ENCODE measurements around the gene HS3ST2.

HS3ST2 gene

GRCh38 chr16:22871861-22872260, 57.9 kb downstream of the HS3ST2 start:
- no peak for TF ChIP-seq CTCF (IDR thresholded peaks at IDR 0.05; ENCODE audit: insufficient read depth, low read depth, low read length, missing control alignments)
- no peak for DNase-seq (ENCODE audit: low read depth)
- H3K4me3 ChIP-seq (ENCODE audit: low read length), result no peak overlapping the region

- no peak overlapping the region for H3K4me3 ChIP-seq (ENCODE audit: low read length)
- DNase-seq (ENCODE audit: low read depth), result no peak
- no peak for TF ChIP-seq CTCF (IDR thresholded peaks at IDR 0.05; ENCODE audit: insufficient read depth, low read depth, low read length, missing control alignments)
Measured at GRCh38 chr16:22874394-22874793, 60.4 kb downstream of the HS3ST2 start.

GRCh38 chr16:22878955-22879354, 65.0 kb downstream of the HS3ST2 start:
- no peak for DNase-seq (ENCODE audit: low read depth)
- TF ChIP-seq CTCF (IDR thresholded peaks at IDR 0.05; ENCODE audit: insufficient read depth, low read depth, low read length, missing control alignments), result no peak
- no peak overlapping the region for H3K4me3 ChIP-seq (ENCODE audit: low read length)

- H3K4me3 ChIP-seq (ENCODE audit: low read length), result no peak overlapping the region
- no peak for TF ChIP-seq CTCF (IDR thresholded peaks at IDR 0.05; ENCODE audit: insufficient read depth, low read depth, low read length, missing control alignments)
- no peak for DNase-seq (ENCODE audit: low read depth)
Measured at GRCh38 chr16:22879466-22879865, 65.5 kb downstream of the HS3ST2 start.

GRCh38 chr16:22882981-22883380, 69.0 kb downstream of the HS3ST2 start:
- H3K4me3 ChIP-seq (ENCODE audit: low read length), result no peak overlapping the region
- DNase-seq (ENCODE audit: low read depth), result no peak
- TF ChIP-seq CTCF (IDR thresholded peaks at IDR 0.05; ENCODE audit: insufficient read depth, low read depth, low read length, missing control alignments), result no peak

GRCh38 chr16:22885951-22886350, 72.0 kb downstream of the HS3ST2 start:
- no peak for DNase-seq (ENCODE audit: low read depth)
- no peak for TF ChIP-seq CTCF (IDR thresholded peaks at IDR 0.05; ENCODE audit: insufficient read depth, low read depth, low read length, missing control alignments)
- H3K4me3 ChIP-seq (ENCODE audit: low read length), result no peak overlapping the region

- TF ChIP-seq CTCF (IDR thresholded peaks at IDR 0.05; ENCODE audit: insufficient read depth, low read depth, low read length, missing control alignments), result no peak
- DNase-seq (ENCODE audit: low read depth), result no peak
Measured at GRCh38 chr16:22886927-22887326, 73.0 kb downstream of the HS3ST2 start.

More at GRCh38 chr16:22886927-22887326, 73.0 kb downstream of the HS3ST2 start:
- H3K4me3 ChIP-seq (ENCODE audit: low read length), result no peak overlapping the region

Measured in epithelial cell of esophagus (primary cell).